ENCODE results near the gene MTMR2.
"Not testable (repeated sequence)": the region's sequence is repeated elsewhere in the genome, so short reads cannot be mapped to it uniquely, and the experiment has no call there.

MTMR2 gene

GRCh38 chr11:95870877-95871276 is 53.0 kb downstream of the MTMR2 start:
- not testable (repeated sequence) for H3K27ac Mint-ChIP-seq, H3K4me3 Mint-ChIP-seq, H3K9me3 Mint-ChIP-seq, DNase-seq, ATAC-seq, H3K27me3 Mint-ChIP-seq, H3K4me1 Mint-ChIP-seq

DNA sequence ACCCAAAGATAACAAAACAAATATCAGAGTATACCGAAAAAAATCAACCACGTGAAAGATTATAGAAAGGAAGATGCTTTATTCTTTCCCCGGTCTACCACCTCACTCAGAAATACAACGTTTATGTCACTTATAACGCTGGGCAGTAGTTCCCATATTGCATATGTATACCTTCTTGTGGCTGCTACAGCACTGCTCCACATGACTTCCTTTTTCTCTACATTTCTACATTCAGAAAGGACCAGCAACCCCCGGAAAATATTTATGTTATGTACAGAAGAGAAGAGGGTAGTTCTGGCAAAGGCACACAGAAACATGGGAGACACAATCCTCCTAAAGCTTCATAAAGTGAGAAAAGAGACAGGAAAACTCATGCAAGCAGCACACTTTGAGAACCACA is 56.8 kb downstream of the MTMR2 start:
- ATAC-seq: no peak
- Mint-ChIP-seq H3K4me1 (no peaks in the 10 kb centered on the region), H3K4me3 (no peak overlapping the region), H3K9me3 (no peaks in the 10 kb centered on the region), H3K27ac (no peak overlapping the region), H3K27me3 (no peaks in the 10 kb centered on the region)
- DNase-seq: no peak

DNA sequence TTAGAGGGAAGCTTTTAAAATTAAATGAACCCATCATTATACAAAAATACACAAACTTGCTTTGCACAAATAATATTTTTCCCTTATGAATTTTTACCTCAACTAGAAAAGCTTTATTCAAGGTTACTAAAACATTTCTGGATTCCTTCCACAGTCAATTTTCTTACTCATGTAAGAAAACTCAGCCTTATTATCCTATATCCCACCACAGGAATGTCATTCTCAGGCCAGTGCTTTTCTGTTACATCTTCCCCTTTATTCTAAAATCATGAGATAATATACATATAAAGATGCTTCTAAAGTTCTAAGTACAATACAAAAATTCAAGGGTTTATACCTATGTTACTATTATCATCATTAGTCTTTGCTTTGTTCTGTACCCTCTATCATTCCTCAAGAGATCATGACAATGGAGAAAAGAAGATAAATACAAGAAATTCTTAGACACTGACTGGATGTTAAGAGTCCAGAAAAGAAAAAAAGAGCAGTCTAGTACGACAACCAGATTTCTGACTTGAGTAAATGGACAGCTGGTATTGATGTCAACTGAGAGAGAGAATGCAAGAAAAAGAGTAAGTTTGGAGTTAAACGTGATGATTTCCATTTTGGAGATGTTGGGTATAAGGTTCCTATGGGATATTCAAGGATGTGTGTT is 60.3 kb downstream of the MTMR2 start:
- no peaks in the 10 kb centered on the region for H3K27me3 Mint-ChIP-seq
- no peak overlapping the region for H3K27ac Mint-ChIP-seq
- no peak for DNase-seq
- no peak for ATAC-seq
- no peaks in the 10 kb centered on the region for H3K9me3 Mint-ChIP-seq
- no peak overlapping the region for H3K4me3 Mint-ChIP-seq
- H3K4me1 Mint-ChIP-seq: no peaks in the 10 kb centered on the region

DNA sequence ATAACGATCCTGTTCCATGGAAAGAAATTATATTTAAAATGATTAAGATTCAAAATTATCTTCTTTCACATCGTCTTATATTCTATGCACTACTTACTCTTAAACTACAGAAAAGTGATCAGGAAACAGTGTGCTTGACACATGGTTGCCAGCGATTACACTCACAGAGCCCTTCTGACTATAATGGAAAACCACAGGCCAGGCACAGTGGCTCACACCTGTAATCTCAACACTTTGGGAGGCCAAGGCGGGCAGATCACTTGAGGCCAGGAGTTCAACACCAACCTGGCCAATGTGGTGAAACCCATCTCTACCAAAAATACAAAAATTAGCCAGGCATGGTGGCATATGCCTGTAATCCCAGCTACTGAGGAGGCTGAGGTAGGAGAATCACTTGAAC is 63.9 kb downstream of the MTMR2 start:
- H3K27ac Mint-ChIP-seq: peak overlapping the region in 1 of 2 donors; percentile 7
- peak in 1 of 2 donors; percentile 11 for DNase-seq
- not testable (repeated sequence) for ATAC-seq, H3K4me3 Mint-ChIP-seq, H3K27me3 Mint-ChIP-seq, H3K4me1 Mint-ChIP-seq, H3K9me3 Mint-ChIP-seq

GRCh38 chr11:95854362-95854761 is 69.5 kb downstream of the MTMR2 start:
- DNase-seq, H3K4me3 Mint-ChIP-seq, H3K9me3 Mint-ChIP-seq, H3K27me3 Mint-ChIP-seq, ATAC-seq: not testable (repeated sequence)
- H3K4me1 Mint-ChIP-seq: peaks cover 16% of the 10 kb centered on the region
- peak overlapping the region in 1 of 2 donors; percentile 21 for H3K27ac Mint-ChIP-seq

GRCh38 chr11:95853862-95854261 is 70.0 kb downstream of the MTMR2 start:
- DNase-seq: no peak
- Mint-ChIP-seq H3K27ac (peak overlapping the region in 1 of 2 donors; percentile 10), H3K4me3 (no peak overlapping the region), H3K27me3 (no peaks in the 10 kb centered on the region), H3K9me3 (no peaks in the 10 kb centered on the region), H3K4me1 (peaks cover 16% of the 10 kb centered on the region)
- no peak for ATAC-seq

- Mint-ChIP-seq H3K9me3 (no peaks in the 10 kb centered on the region), H3K4me3 (no peak overlapping the region), H3K4me1 (peaks cover 16% of the 10 kb centered on the region), H3K27me3 (no peaks in the 10 kb centered on the region), H3K27ac (no peak overlapping the region)
- ATAC-seq: no peak
- DNase-seq: no peak
These were observed 70.8 kb downstream of the MTMR2 start for GRCh38 chr11:95853138-95853537.

- peaks cover 16% of the 10 kb centered on the region for H3K4me1 Mint-ChIP-seq
- no peak overlapping the region for H3K27ac Mint-ChIP-seq
- H3K9me3 Mint-ChIP-seq: no peaks in the 10 kb centered on the region
- no peak overlapping the region for H3K4me3 Mint-ChIP-seq
- H3K27me3 Mint-ChIP-seq: no peaks in the 10 kb centered on the region
- ATAC-seq (no peak), DNase-seq (no peak)
These were observed 73.8 kb downstream of the MTMR2 start for GRCh38 chr11:95850137-95850536.

GRCh38 chr11:95849087-95849825 is 74.7 kb downstream of the MTMR2 start:
- no peak for DNase-seq
- Mint-ChIP-seq H3K4me3 (no peak overlapping the region), H3K27ac (no peak overlapping the region), H3K9me3 (no peaks in the 10 kb centered on the region), H3K4me1 (peaks cover 12% of the 10 kb centered on the region), H3K27me3 (no peaks in the 10 kb centered on the region)
- no peak for ATAC-seq

GRCh38 chr11:95845167-95845566 is 78.7 kb downstream of the MTMR2 start:
- H3K4me1 Mint-ChIP-seq: no peaks in the 10 kb centered on the region
- H3K27me3 Mint-ChIP-seq: no peaks in the 10 kb centered on the region
- DNase-seq: no peak
- H3K4me3 Mint-ChIP-seq: no peak overlapping the region
- H3K9me3 Mint-ChIP-seq: no peaks in the 10 kb centered on the region
- no peak for ATAC-seq
- H3K27ac Mint-ChIP-seq: no peak overlapping the region

DNA sequence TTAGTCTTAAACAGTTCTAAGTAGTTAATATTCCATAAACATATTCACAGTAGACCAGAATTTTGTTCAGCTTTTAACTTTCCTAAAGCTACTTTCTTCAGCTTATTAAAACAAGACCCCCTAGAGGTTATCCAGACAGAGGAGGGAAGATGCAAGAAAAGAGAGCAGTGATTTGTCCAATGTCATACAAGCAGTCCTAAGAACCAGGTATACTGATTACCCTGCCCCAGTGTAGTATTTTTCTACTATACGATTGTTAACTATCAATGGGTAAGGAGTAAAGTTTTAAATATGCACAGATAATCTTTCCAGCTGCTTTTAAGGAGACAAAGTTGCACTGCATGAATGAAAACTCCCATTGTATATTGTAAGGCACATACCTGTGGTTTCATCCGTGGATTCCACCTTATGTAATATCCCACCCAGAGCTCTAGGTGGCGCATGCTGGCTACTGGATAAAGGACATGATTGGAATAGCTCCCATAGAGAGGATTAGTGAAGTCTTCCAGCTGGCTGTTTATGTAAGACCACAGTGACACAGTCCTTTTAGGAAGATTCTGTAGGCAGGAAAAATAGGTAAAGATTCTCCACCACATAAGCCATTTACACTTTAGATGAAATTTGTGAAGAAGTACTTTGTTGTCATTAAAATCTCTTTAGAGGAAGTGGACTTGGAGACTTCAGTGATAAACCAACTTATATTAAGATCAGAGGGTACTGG is 88.0 kb downstream of the MTMR2 start:
- H3K27me3 Mint-ChIP-seq: no peaks in the 10 kb centered on the region
- peak; percentile 75 for ATAC-seq
- H3K4me1 Mint-ChIP-seq: no peaks in the 10 kb centered on the region
- H3K9me3 Mint-ChIP-seq: no peaks in the 10 kb centered on the region
- H3K27ac Mint-ChIP-seq: no peak overlapping the region
- no peak overlapping the region for H3K4me3 Mint-ChIP-seq
- DNase-seq: peak; percentile 35 to 53

- no peaks in the 10 kb centered on the region for H3K27me3 Mint-ChIP-seq
- DNase-seq (no peak), ATAC-seq (no peak)
- H3K4me3 Mint-ChIP-seq: no peak overlapping the region
- no peaks in the 10 kb centered on the region for H3K9me3 Mint-ChIP-seq
- no peaks in the 10 kb centered on the region for H3K4me1 Mint-ChIP-seq
- H3K27ac Mint-ChIP-seq: no peak overlapping the region
These were observed 88.6 kb downstream of the MTMR2 start for GRCh38 chr11:95835351-95835750.

DNA sequence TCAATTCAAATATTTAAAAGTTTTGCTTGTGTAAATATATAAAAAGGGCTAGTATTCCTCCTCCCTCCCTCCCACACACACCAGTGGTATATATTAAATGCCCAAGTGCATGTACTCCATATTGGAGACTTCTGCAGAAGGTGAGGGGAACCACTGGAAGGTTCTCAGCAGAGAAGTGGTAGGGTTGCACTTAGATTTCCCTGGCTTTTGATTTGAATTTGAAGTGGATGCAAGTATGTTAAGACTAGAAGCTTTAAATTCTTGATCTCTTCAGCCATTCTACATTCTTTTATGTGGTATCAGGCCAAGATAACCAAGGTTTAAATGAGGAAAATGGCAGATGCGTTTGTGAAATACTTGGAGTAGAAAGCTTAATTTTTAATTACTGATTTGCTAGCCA is 90.5 kb downstream of the MTMR2 start:
- no peaks in the 10 kb centered on the region for H3K9me3 Mint-ChIP-seq
- no peak overlapping the region for H3K4me3 Mint-ChIP-seq
- H3K27me3 Mint-ChIP-seq: no peaks in the 10 kb centered on the region
- H3K27ac Mint-ChIP-seq: peak overlapping the region in 1 of 2 donors; percentile 12
- H3K4me1 Mint-ChIP-seq: peaks cover 5% of the 10 kb centered on the region
- ATAC-seq: no peak
- DNase-seq: no peak

- no peak for DNase-seq
- no peaks in the 10 kb centered on the region for H3K9me3 Mint-ChIP-seq
- peaks cover 5% of the 10 kb centered on the region for H3K4me1 Mint-ChIP-seq
- H3K4me3 Mint-ChIP-seq: no peak overlapping the region
- H3K27ac Mint-ChIP-seq: no peak overlapping the region
- no peaks in the 10 kb centered on the region for H3K27me3 Mint-ChIP-seq
- ATAC-seq: no peak
These were observed 91.1 kb downstream of the MTMR2 start for GRCh38 chr11:95832763-95833162.

GRCh38 chr11:95831198-95831883 is 92.6 kb downstream of the MTMR2 start:
- ATAC-seq: peak; percentile 33
- Mint-ChIP-seq H3K4me3 (no peak overlapping the region), H3K27me3 (no peaks in the 10 kb centered on the region), H3K9me3 (no peaks in the 10 kb centered on the region), H3K4me1 (peaks cover 5% of the 10 kb centered on the region), H3K27ac (peak overlapping the region; percentile 14 to 48)
- DNase-seq: no peak
